Upper lobe of right lung (tissue), 1 donor: ENCODE measurements around the gene GET4. TPM values are rescaled to one million over a fixed set of nuclear protein-coding genes. Genes with fewer than 3 reads are reported as not detected.

Experiments
- ATAC-seq: fragments of 200-7000 bp; cut with Tn5 transposase; one replicate; pipeline ENCODE4 v1.9.1; 2020; ENCODE audit warnings: mild to moderate bottlenecking, moderate library complexity
- DNase-seq: peaks from one replicate; pipeline ENCODE4 v3.0.0-alpha.2; 2020
- H3K27ac ChIP-seq: fragments of 200-600 bp; one replicate; pipeline ENCODE4 v1.8.0; 2022
- H3K27me3 ChIP-seq: fragments of 200-600 bp; one replicate; pipeline ENCODE4 v1.8.0; 2022; ENCODE audit warnings: mild to moderate bottlenecking
- H3K36me3 ChIP-seq: fragments of 200-600 bp; one replicate; pipeline ENCODE4 v1.8.0; 2022
- H3K4me1 ChIP-seq: fragments of 200-600 bp; one replicate; pipeline ENCODE4 v1.8.0; 2022
- H3K4me3 ChIP-seq: fragments of 200-600 bp; one replicate; pipeline ENCODE4 v1.8.0; 2022; ENCODE audit warnings: mild to moderate bottlenecking
- H3K9me3 ChIP-seq: fragments of 200-600 bp; one replicate; pipeline ENCODE4 v1.8.0; 2022
- CTCF ChIP-seq: fragments of 200-600 bp; IDR thresholded peaks from one replicate; pipeline ENCODE4 v1.8.0; 2022; ENCODE audit warnings: antibody characterized with exemption
- intact Hi-C: fragments of 100-400 bp; cut with DNase I; formaldehyde crosslinking; loops from one replicate; pipeline ENCODE4 v1.11.0; 2022
- total RNA-seq: library from RNA; stranded (reverse); fragmentation: NEBNext Ultra II Directional; extraction: Animal tissue kit (Norgen Biotek cat#: 25700); gene quantifications from one replicate; pipeline ENCODE4 v1.2.1, GENCODE V29; 2021
- donor health status: DM: no; HTN: yes; CAD: no; lungs with severe emphysema.

The GET4 gene
- total RNA-seq, 1 donor from 2014 or later: 35.1 TPM

- intact Hi-C loops: no loop called here
- DNase-seq (no peak), ATAC-seq (no peak)
- Histone ChIP-seq H3K4me3 (no peak overlapping the region), H3K27me3 (no peaks in the 10 kb centered on the region), H3K9me3 (no peaks in the 10 kb centered on the region), H3K36me3 (peaks cover 57% of the 10 kb centered on the region), H3K4me1 (peaks cover 4% of the 10 kb centered on the region), H3K27ac (no peak overlapping the region)
- no peak for TF ChIP-seq CTCF
These were observed 18.0 kb downstream of the GET4 start for GRCh38 chr7:894164-894867.

- TF ChIP-seq CTCF: no peak
- Histone ChIP-seq H3K4me1 (peaks cover 4% of the 10 kb centered on the region), H3K36me3 (peaks cover 57% of the 10 kb centered on the region), H3K9me3 (no peaks in the 10 kb centered on the region), H3K27ac (no peak overlapping the region), H3K4me3 (no peak overlapping the region), H3K27me3 (no peaks in the 10 kb centered on the region)
- no peak for ATAC-seq
- intact Hi-C loops: no loop called here
- DNase-seq: no peak
These were observed 18.6 kb downstream of the GET4 start for GRCh38 chr7:894927-895450.

- H3K9me3 ChIP-seq: no peaks in the 10 kb centered on the region
- no peak for TF ChIP-seq CTCF
- intact Hi-C loops: no loop called here
- no peak overlapping the region for H3K4me3 ChIP-seq
- H3K36me3 ChIP-seq: peaks cover 56% of the 10 kb centered on the region
- ATAC-seq (no peak), DNase-seq (no peak)
- H3K27me3 ChIP-seq: no peaks in the 10 kb centered on the region
- H3K27ac ChIP-seq: no peak overlapping the region
- H3K4me1 ChIP-seq: peaks cover 4% of the 10 kb centered on the region
These were observed 19.2 kb downstream of the GET4 start for GRCh38 chr7:895451-896052.

GRCh38 chr7:896346-897075 lies 20.2 kb downstream of the GET4 start:
- H3K27me3 ChIP-seq: no peaks in the 10 kb centered on the region
- no peak overlapping the region for H3K4me3 ChIP-seq
- peaks cover 4% of the 10 kb centered on the region for H3K4me1 ChIP-seq
- no peak for DNase-seq
- TF ChIP-seq CTCF: no peak
- peaks cover 47% of the 10 kb centered on the region for H3K36me3 ChIP-seq
- intact Hi-C loops: no loop called here
- H3K9me3 ChIP-seq: no peaks in the 10 kb centered on the region
- H3K27ac ChIP-seq: no peak overlapping the region
- ATAC-seq: no peak

GRCh38 chr7:897086-897485 lies 20.7 kb downstream of the GET4 start:
- Histone ChIP-seq H3K27me3 (no peaks in the 10 kb centered on the region), H3K4me1 (peaks cover 4% of the 10 kb centered on the region), H3K4me3 (no peak overlapping the region), H3K36me3 (peaks cover 41% of the 10 kb centered on the region), H3K9me3 (no peaks in the 10 kb centered on the region), H3K27ac (no peak overlapping the region)
- no peak for ATAC-seq
- TF ChIP-seq CTCF: no peak
- intact Hi-C loops: no loop called here
- DNase-seq: no peak
